OCI-LY7 (cell line): ENCODE data around the gene ESPNL.

ENCODE experiments used
- EZH2phosphoT487 ChIP-seq: fragments of 200-600 bp; sonication (generic); IDR thresholded peaks from 2 replicates; pipeline ENCODE4 v1.6.1; 2018; ENCODE audit warnings: low read depth, borderline replicate concordance, mild to moderate bottlenecking, mixed run types, antibody characterized with exemption, low read length, moderate library complexity, mixed read lengths
- TF ChIP-seq, protein P1 (sequence below): fragments of 200-600 bp; sonication (generic); conservative IDR thresholded peaks from 2 replicates; pipeline ENCODE4 v1.5.1; 2014; ENCODE audit warnings: mild to moderate bottlenecking, antibody characterized with exemption, low read length, moderate library complexity, mixed read lengths

DNA sequence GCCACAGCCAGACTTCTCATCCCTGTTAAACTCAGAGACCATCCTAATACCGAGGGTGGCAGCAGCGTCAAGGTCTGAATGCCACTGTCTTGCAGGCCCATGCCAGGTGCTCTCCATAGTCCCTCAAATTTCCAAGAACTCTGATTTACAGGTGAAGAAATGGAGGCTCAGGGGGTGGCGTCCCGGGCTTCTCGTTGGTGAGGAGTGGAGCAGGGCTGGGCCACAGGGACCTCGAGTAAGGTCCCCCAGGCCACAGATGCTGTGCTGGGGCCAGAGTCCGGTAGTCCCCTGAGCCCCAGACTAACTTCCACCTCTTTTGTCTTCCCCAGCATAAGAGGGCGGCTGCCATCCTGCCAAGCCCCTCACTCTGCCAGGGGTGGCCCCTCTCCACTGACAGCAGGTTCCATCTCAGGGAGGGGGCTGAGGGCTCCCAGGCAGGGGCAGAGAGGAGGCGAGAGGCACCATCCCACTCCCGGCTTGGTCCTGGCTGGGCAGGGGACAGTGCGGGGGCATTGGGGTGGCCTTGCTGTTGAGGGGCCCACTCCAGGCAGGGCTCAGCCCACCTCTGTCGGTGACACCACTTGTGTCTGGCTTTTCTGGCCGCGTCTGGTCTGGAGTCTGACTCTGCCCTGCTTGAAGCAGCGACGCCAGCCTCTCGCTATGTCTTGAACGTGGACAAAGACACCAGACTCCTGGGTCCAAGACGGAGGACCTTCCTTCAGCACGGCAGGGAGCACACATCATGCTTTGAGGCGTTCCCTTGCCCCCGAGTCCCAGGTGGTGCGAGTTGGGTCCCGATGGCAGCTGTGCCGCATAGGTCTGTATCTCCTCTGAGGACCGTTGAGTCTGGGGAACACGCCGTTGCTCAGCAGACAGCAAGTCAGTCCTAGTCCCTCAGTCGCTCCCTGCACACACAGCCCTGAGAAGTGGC, 22.4 kb downstream of the ESPNL start:
- TF ChIP-seq, protein P1, sequence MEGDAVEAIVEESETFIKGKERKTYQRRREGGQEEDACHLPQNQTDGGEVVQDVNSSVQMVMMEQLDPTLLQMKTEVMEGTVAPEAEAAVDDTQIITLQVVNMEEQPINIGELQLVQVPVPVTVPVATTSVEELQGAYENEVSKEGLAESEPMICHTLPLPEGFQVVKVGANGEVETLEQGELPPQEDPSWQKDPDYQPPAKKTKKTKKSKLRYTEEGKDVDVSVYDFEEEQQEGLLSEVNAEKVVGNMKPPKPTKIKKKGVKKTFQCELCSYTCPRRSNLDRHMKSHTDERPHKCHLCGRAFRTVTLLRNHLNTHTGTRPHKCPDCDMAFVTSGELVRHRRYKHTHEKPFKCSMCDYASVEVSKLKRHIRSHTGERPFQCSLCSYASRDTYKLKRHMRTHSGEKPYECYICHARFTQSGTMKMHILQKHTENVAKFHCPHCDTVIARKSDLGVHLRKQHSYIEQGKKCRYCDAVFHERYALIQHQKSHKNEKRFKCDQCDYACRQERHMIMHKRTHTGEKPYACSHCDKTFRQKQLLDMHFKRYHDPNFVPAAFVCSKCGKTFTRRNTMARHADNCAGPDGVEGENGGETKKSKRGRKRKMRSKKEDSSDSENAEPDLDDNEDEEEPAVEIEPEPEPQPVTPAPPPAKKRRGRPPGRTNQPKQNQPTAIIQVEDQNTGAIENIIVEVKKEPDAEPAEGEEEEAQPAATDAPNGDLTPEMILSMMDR, result no peak
- TF ChIP-seq EZH2phosphoT487, result no peak
